GM04503 (cell line): ENCODE results near the gene PTPN12.
"Not testable (repeated sequence)": the region's sequence is repeated elsewhere in the genome, so short reads cannot be mapped to it uniquely, and the experiment has no call there.

Source experiments
- DNase-seq: peaks from one replicate; pipeline ENCODE4 v3.0.0-alpha.2; 2012; ENCODE audit warnings: low read depth

Gene PTPN12

GRCh38 chr7:77579797-77580196, 42.7 kb downstream of the PTPN12 start:
- DNase-seq: no peak

DNA sequence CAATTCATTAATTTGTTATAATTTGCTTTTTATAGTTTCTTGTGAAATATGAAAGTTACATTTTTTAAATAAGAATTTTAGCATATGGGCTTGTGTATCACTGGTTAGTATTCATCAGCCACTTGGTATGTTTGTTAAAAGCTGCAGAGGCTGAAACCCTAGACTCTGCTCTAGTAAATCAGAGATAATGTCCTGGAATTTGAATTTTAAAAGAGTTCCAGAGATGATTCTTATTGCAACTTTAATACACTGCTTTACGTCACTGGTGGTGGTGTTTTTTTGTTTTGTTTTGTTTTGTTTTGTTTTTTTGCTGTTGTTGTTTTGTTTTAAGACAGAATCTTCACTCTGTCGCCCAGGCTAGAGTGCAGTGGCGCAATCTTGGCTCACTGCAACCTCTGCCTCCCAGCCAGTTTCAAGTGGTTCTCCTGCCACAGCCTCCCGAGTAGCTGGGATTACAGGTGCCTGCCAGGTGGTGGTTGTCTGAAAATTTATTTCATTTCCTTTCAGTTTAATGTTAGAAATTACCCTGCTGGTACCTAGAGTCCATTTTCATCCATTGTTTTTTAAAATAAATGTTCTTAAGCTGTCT, 43.8 kb downstream of the PTPN12 start:
- DNase-seq: peak; percentile 27

DNA sequence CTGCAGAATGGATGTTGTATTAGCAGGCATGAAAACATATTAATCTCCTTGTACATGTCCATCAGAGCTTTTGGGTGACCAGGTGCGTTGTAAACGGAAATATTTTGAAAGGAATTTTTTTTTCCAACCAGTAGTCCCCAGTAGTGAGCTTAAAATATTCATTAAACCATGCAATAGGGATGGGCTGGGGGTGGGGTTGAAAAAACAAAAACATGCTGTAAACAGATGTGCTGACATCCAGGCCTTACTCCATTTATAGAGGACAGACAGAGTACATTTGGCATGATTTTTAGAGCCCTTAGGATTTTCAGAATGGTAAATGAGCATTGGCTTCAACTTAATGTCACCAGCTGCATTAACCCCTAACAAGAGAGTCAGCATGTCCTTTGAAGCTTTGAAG, 50.2 kb downstream of the PTPN12 start:
- DNase-seq: no peak

- no peak for DNase-seq
These were observed 63.9 kb downstream of the PTPN12 start for GRCh38 chr7:77600952-77601351.

DNA sequence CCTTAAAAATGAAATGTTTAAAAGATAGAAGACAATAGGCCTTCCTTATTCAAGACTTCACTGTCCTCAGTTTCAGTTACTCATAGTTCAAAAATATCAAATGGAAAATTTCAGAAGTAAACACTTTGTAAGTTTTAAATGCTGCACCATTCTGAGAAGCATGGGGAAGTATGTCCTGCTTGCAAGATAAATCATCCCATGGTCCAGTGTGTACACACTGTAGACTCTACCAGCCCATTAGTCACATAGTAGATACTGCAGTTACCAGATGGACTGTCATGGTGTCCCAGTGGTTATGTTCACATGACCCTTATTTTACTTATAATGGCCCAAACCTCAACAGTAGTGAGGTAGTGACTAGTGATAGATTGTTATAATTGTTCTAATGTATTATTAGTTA, 69.5 kb downstream of the PTPN12 start:
- no peak for DNase-seq

- no peak for DNase-seq
These were observed 82.2 kb downstream of the PTPN12 start for GRCh38 chr7:77619314-77619713.

GRCh38 chr7:77626586-77627308, 89.7 kb downstream of the PTPN12 start:
- no peak for DNase-seq

DNA sequence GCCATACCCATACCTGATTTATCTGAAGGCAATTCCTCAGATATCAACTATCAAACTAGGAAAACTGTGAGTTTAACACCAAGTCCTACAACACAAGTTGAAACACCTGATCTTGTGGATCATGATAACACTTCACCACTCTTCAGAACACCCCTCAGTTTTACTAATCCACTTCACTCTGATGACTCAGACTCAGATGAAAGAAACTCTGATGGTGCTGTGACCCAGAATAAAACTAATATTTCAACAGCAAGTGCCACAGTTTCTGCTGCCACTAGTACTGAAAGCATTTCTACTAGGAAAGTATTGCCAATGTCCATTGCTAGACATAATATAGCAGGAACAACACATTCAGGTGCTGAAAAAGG, 90.2 kb downstream of the PTPN12 start:
- no peak for DNase-seq

- DNase-seq: no peak
These were observed 92.7 kb downstream of the PTPN12 start for GRCh38 chr7:77629797-77630196.

DNA sequence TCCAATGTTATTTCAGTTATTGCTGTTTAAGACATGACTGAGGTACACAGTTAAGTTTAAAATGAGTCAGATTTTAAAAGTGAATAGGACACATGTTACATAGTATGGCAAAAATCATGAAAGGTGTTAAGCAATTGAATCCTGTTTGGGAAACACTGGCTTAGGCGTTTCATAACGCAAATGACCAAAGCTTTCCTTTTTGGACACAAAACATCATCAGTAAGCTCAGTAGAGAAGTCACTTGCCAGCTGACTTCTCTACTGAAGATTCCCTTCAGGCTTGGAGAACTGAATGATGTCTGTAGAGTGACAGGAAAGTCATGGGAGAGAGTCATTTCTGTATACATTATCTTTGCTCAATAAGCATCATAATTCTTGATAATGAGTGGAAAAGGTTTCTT, 94.7 kb downstream of the PTPN12 start:
- no peak for DNase-seq

DNA sequence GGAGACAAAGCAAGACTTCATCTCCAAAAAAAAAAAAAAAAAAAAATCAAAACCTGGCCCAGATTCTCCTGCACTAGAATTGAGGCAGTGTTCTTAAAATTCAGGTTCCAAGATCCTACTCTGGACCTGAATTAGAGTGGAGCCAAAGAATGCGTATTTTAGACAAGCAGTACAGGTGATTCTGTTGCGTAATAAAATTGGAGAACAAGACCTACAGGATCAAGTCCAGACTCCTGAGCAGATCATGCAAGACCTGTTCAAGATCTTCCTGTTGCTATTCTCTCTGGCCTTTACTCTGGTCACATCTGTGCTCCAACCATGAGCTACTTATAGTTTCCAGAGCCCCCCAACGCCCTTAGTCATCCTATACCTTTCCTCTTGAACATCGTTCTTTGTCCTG, 107.7 kb downstream of the PTPN12 start:
- no peak for DNase-seq

- no peak for DNase-seq
These were observed 111.7 kb downstream of the PTPN12 start for GRCh38 chr7:77648742-77649338.

- no peak for DNase-seq
These were observed 112.7 kb downstream of the PTPN12 start for GRCh38 chr7:77649716-77650349.

GRCh38 chr7:77651575-77652162, 114.6 kb downstream of the PTPN12 start:
- DNase-seq: no peak

DNA sequence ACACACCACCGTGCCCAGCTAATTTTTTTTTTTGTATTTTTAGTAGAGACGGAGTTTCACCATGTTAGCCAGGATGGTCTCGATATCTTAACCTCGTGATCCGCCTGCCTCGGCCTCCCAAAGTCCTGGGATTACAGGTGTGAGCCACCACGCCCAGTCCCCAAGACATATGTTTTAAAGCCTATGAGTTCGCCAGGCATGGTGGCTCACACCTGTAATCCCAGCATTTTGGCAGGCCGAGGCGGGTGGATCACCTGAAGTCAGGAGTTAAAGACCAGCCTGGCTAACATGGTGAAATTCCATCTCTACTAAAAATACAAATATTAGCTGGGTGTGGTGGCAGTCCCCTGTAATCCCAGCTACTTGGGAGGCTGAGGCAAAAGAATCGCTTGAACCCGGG, 115.7 kb downstream of the PTPN12 start:
- not testable (repeated sequence) for DNase-seq

DNA sequence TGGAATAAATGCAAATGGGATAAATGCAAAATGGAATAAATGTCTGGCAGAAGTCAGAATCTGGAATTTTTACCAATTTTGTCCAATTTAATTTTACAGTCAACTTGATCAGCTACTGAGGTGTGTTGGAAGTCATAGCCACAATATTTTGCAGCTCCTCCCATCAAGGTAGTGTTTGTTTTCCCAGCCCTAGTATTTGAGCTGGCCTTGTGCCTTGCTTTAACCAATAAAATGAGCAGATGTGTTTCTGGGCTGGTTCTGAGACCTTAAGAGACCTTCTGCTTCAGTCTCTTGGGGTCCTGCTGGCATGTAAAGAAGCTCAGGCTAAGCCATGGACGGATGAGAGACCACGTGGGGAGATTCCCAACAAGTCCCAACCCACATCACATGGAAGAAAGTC, 116.5 kb downstream of the PTPN12 start:
- DNase-seq: no peak

GRCh38 chr7:77655356-77655755, 118.3 kb downstream of the PTPN12 start:
- no peak for DNase-seq

GRCh38 chr7:77655836-77656455, 118.9 kb downstream of the PTPN12 start:
- DNase-seq: no peak

- no peak for DNase-seq
These were observed 120.5 kb downstream of the PTPN12 start for GRCh38 chr7:77657427-77658224.

- no peak for DNase-seq
These were observed 121.8 kb downstream of the PTPN12 start for GRCh38 chr7:77658928-77659327.

- no peak for DNase-seq
These were observed 124.7 kb downstream of the PTPN12 start for GRCh38 chr7:77661816-77662215.

- DNase-seq: no peak
These were observed 125.8 kb downstream of the PTPN12 start for GRCh38 chr7:77662869-77663268.
